Bronchial epithelial cell (primary cell): ENCODE results near the gene TEP1. TPM values are rescaled to one million over a fixed set of nuclear protein-coding genes. Genes with fewer than 3 reads are reported as not detected.
A peak's percentile ranks its signal among the peaks of the same experiment; 100 is the strongest.

Experiments used
- DNase-seq: peaks from one replicate; pipeline ENCODE4 v3.0.0-alpha.2; 2010; ENCODE audit warnings: low read depth
- FAIRE-seq: peaks from 2 replicates; lab custom pipeline; 2011; peaks lifted over from hg19 to GRCh38; lab: Jason Lieb, UNC
- H3K27me3 ChIP-seq: 2 replicates; pipeline ENCODE4 v1.5.1; 2011; ENCODE audit warnings: low read length; ENCODE audit not compliant: control insufficient read depth, insufficient read depth
- H3K36me3 ChIP-seq: 2 replicates; pipeline ENCODE4 v1.5.1; 2011; ENCODE audit warnings: low read length; ENCODE audit not compliant: control insufficient read depth, insufficient read depth
- H3K4me3 ChIP-seq: 2 replicates; pipeline ENCODE4 v1.5.1; 2011; ENCODE audit warnings: mild to moderate bottlenecking, low read depth, low read length, control low read depth
- CTCF ChIP-seq: IDR thresholded peaks from 2 replicates; pipeline ENCODE4 v1.5.1; 2011; ENCODE audit warnings: mild to moderate bottlenecking, moderate library complexity, low read length, control low read depth, inconsistent platforms; ENCODE audit not compliant: insufficient read depth, severe bottlenecking
- total RNA-seq: library from RNA; depleted of rRNA; stranded (reverse); fragments of >200 nt; gene quantifications from 2 replicates; pipeline ENCODE4 v1.2.1, GENCODE V29; 2014

The TEP1 gene
- total RNA-seq, 1 donor from 2014 or later, result 9.7 TPM

DNA sequence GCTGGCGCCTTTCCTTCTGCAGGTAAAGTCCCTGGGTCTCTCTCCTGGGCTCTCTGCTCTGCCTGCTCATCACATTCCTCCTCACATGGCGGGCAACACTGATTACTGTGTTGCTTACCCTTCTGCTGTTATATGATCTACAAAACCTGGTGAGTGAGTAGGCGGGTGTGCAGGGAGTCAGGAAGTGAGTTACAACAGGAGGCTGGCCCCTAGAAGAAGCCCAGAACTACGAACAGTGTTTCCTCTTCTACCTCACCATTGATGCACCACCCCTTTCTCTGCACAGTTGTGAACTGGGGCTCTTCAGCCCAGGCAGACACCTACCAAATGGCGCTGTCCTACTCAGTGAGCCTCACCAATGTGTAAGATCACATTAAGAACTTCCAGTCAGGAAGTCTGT, 27.6 kb upstream of the TEP1 start:
- no peak overlapping the region for H3K4me3 ChIP-seq
- H3K27me3 ChIP-seq, result no peaks in the 10 kb centered on the region
- no peaks in the 10 kb centered on the region for H3K36me3 ChIP-seq
- DNase-seq (peak; percentile 27), FAIRE-seq (no peak)
- TF ChIP-seq CTCF, result peak; percentile 38

DNA sequence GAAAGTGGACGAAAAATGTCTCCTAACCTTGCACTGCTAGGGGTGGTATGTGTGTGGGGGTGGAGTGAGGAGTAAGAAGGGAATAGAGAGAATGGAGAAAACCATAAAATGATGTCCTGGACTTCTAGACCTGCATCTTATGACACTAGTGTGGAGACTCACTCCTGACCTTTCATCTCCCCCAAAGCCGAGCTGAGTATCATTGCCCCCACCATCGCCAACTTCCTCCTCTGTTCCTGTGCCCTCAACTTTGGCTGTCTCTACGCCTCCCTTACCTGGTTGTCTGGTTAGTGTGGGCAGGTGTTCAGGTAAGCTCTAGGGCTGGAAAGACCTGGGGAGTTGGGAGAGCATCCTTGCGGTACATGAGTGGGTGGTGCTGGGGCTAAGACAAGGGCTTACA, 27.2 kb upstream of the TEP1 start:
- no peaks in the 10 kb centered on the region for H3K36me3 ChIP-seq
- H3K4me3 ChIP-seq, result no peak overlapping the region
- DNase-seq (no peak), FAIRE-seq (no peak)
- H3K27me3 ChIP-seq, result peaks cover 2% of the 10 kb centered on the region
- no peak for TF ChIP-seq CTCF

- peaks cover 2% of the 10 kb centered on the region for H3K27me3 ChIP-seq
- no peak overlapping the region for H3K4me3 ChIP-seq
- DNase-seq, result no peak
- TF ChIP-seq CTCF, result no peak
- FAIRE-seq, result no peak
- no peaks in the 10 kb centered on the region for H3K36me3 ChIP-seq
Observed at GRCh38 chr14:20438664-20439063, 25.4 kb upstream of the TEP1 start.

GRCh38 chr14:20436363-20436755, 23.1 kb upstream of the TEP1 start:
- no peak for TF ChIP-seq CTCF
- peak; percentile 55 for DNase-seq
- no peak overlapping the region for H3K4me3 ChIP-seq
- no peak for FAIRE-seq
- no peaks in the 10 kb centered on the region for H3K36me3 ChIP-seq
- H3K27me3 ChIP-seq, result peaks cover 2% of the 10 kb centered on the region

DNA sequence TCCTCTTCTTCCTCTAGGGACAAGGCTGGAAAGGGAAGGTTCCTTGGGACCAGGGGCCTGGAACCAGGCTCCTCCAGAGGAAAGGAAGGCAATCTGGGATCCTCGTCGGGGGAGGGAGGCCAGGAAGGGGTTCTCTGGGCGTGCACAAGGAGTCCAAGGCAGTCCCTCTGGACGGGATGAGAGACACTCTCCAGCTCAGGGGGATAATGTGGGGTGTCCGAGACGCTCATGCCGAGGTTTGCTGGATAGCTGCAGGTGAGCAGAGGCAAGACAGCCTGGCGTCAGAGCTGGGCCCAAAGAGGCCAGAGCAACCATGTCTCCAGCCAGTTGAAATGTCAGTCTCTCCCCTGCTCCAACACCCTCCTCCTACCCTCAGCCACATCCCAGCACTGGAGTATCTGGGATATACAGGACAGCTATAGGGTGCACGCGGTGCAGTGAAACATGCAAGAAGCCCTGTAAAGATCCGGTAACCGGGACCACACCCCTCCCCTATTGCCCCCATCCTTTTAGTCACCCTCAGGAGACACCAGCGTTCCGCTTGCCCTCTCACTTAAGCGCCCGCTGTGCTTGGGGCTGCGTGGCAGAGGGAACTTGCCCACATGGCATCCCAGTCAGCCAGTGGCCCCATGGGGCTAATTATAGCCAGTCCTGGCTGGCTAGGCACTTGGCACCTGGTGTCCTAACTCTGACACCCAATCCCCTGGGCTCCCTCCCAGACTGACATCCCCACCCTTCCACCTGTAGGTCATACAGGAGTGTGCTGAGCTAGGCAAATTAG, 22.5 kb upstream of the TEP1 start, which contains the start of gene KLHL33:
Gene KLHL33 (minus strand): TSS at position 585 of the 781 bp plus-strand sequence. CDS start 355 bp downstream, at position 230.
- Histone ChIP-seq H3K4me3 (no peak within 1 kb of the TSS), H3K36me3 (no peaks in the 10 kb centered on the region), H3K27me3 (peaks cover 2% of the 10 kb centered on the region)
- FAIRE-seq, result no peak
- no peak for TF ChIP-seq CTCF
- no peak for DNase-seq
